ENCODE results near the gene UGT1A1. TPM values are rescaled to one million over a fixed set of nuclear protein-coding genes. Genes with fewer than 3 reads are reported as not detected.

UGT1A1 gene
- total RNA-seq, 1 donor from 2014 or later = under 0.01 TPM

- H3K27me3 ChIP-seq (ENCODE audit: control insufficient read depth, insufficient read depth, low read length) = no peaks in the 10 kb centered on the region
- no peak for TF ChIP-seq CTCF (IDR thresholded peaks at IDR 0.05; ENCODE audit: insufficient read depth, low read length, severe bottlenecking)
- DNase-seq (ENCODE audit: low read depth) (no peak), FAIRE-seq (peak; percentile 18)
- peaks cover 6% of the 10 kb centered on the region for H3K36me3 ChIP-seq (ENCODE audit: control insufficient read depth, insufficient read depth, low read length)
- no peak overlapping the region for H3K4me3 ChIP-seq (ENCODE audit: low read depth, low read length)
Observed at GRCh38 chr2:233764761-233765160, 4.7 kb downstream of the UGT1A1 start.

- Histone ChIP-seq H3K4me3 (ENCODE audit: low read depth, low read length) (no peak overlapping the region), H3K27me3 (ENCODE audit: control insufficient read depth, insufficient read depth, low read length) (no peaks in the 10 kb centered on the region), H3K36me3 (ENCODE audit: control insufficient read depth, insufficient read depth, low read length) (peaks cover 7% of the 10 kb centered on the region)
- no peak for TF ChIP-seq CTCF (IDR thresholded peaks at IDR 0.05; ENCODE audit: insufficient read depth, low read length, severe bottlenecking)
- DNase-seq (ENCODE audit: low read depth) (no peak), FAIRE-seq (no peak)
Observed at GRCh38 chr2:233766416-233766815, 6.3 kb downstream of the UGT1A1 start.

GRCh38 chr2:233768076-233768475 is 8.0 kb downstream of the UGT1A1 start:
- Histone ChIP-seq H3K27me3 (ENCODE audit: control insufficient read depth, insufficient read depth, low read length) (no peaks in the 10 kb centered on the region), H3K4me3 (ENCODE audit: low read depth, low read length) (no peak overlapping the region), H3K36me3 (ENCODE audit: control insufficient read depth, insufficient read depth, low read length) (peaks cover 7% of the 10 kb centered on the region)
- DNase-seq (ENCODE audit: low read depth) = no peak
- no peak for TF ChIP-seq CTCF (IDR thresholded peaks at IDR 0.05; ENCODE audit: insufficient read depth, low read length, severe bottlenecking)
- FAIRE-seq = no peak

GRCh38 chr2:233769260-233769659 is 9.2 kb downstream of the UGT1A1 start:
- peaks cover 7% of the 10 kb centered on the region for H3K36me3 ChIP-seq (ENCODE audit: control insufficient read depth, insufficient read depth, low read length)
- TF ChIP-seq CTCF (IDR thresholded peaks at IDR 0.05; ENCODE audit: insufficient read depth, low read length, severe bottlenecking) = no peak
- H3K4me3 ChIP-seq (ENCODE audit: low read depth, low read length) = no peak overlapping the region
- peak; percentile 66 for FAIRE-seq
- no peak for DNase-seq (ENCODE audit: low read depth)
- no peaks in the 10 kb centered on the region for H3K27me3 ChIP-seq (ENCODE audit: control insufficient read depth, insufficient read depth, low read length)

GRCh38 chr2:233772153-233772552 is 12.1 kb downstream of the UGT1A1 start:
- peaks cover 3% of the 10 kb centered on the region for H3K36me3 ChIP-seq (ENCODE audit: control insufficient read depth, insufficient read depth, low read length)
- no peak for TF ChIP-seq CTCF (IDR thresholded peaks at IDR 0.05; ENCODE audit: insufficient read depth, low read length, severe bottlenecking)
- no peak for DNase-seq (ENCODE audit: low read depth)
- no peak overlapping the region for H3K4me3 ChIP-seq (ENCODE audit: low read depth, low read length)
- no peaks in the 10 kb centered on the region for H3K27me3 ChIP-seq (ENCODE audit: control insufficient read depth, insufficient read depth, low read length)
- FAIRE-seq = peak; percentile 82

- no peak for FAIRE-seq
- TF ChIP-seq CTCF (IDR thresholded peaks at IDR 0.05; ENCODE audit: insufficient read depth, low read length, severe bottlenecking) = no peak
- Histone ChIP-seq H3K27me3 (ENCODE audit: control insufficient read depth, insufficient read depth, low read length) (no peaks in the 10 kb centered on the region), H3K36me3 (ENCODE audit: control insufficient read depth, insufficient read depth, low read length) (peaks cover 3% of the 10 kb centered on the region), H3K4me3 (ENCODE audit: low read depth, low read length) (no peak overlapping the region)
- no peak for DNase-seq (ENCODE audit: low read depth)
Observed at GRCh38 chr2:233772583-233772982, 12.5 kb downstream of the UGT1A1 start.

Measured in bronchial epithelial cell (primary cell).